Measurements from ENCODE around the gene PROM1. TPM values are rescaled to one million over a fixed set of nuclear protein-coding genes. Genes with fewer than 3 reads are reported as not detected.
A peak's percentile ranks its signal among the peaks of the same experiment; 100 is the strongest.

PROM1 gene
- total and polyA plus RNA-seq, 2 experiments from 2014 or later = 14.3 to 30.8 TPM

- Histone ChIP-seq H3K4me1 (ENCODE audit: insufficient read depth) (peaks cover 7% of the 10 kb centered on the region), H3K27ac (no peak overlapping the region), H2AFZ (peak overlapping the region; percentile 66), H3K4me2 (peak overlapping the region; percentile 94), H4K20me1 (ENCODE audit: insufficient read depth, poor library complexity, severe bottlenecking) (no peaks in the 10 kb centered on the region), H3K27me3 (peaks cover 51% of the 10 kb centered on the region), H3K79me2 (peaks cover 7% of the 10 kb centered on the region), H3K9me3 (ENCODE audit: low read depth) (no peaks in the 10 kb centered on the region), H3K9me2 (replicated peaks; ENCODE audit: insufficient read depth) (no peaks in the 10 kb centered on the region), H3K36me3 (replicated peaks; ENCODE audit: insufficient read depth, low read depth) (no peaks in the 10 kb centered on the region), H3K4me3 (peak overlapping the region; percentile 73)
- TF ChIP-seq EZH2phosphoT487 (IDR thresholded peaks at IDR 0.05; ENCODE audit: low read depth, severe bottlenecking, unreplicated experiment) = no peak
- TF ChIP-seq EZH2 (IDR thresholded peaks at IDR 0.05; ENCODE audit: borderline replicate concordance) = no peak
- no peak for TF ChIP-seq CTCF (IDR thresholded peaks at IDR 0.05; ENCODE audit: poor library complexity)
- DNase-seq (ENCODE audit: low spot score) = peak; percentile 73
- WGBS (ENCODE audit: low lambda C conversion rate, missing lambda C conversion rate) = 2% methylated on average over 60 of the region's 60 CpGs
Observed at GRCh38 chr4:16082426-16083240, 1.2 kb downstream of the PROM1 start.

- Histone ChIP-seq H3K36me3 (replicated peaks; ENCODE audit: insufficient read depth, low read depth) (no peaks in the 10 kb centered on the region), H3K79me2 (peaks cover 7% of the 10 kb centered on the region), H3K27ac (no peak overlapping the region), H3K4me1 (ENCODE audit: insufficient read depth) (peaks cover 7% of the 10 kb centered on the region), H3K9me3 (ENCODE audit: low read depth) (no peaks in the 10 kb centered on the region), H2AFZ (peak overlapping the region; percentile 66), H4K20me1 (ENCODE audit: insufficient read depth, poor library complexity, severe bottlenecking) (no peaks in the 10 kb centered on the region), H3K27me3 (peaks cover 51% of the 10 kb centered on the region), H3K4me3 (peak overlapping the region; percentile 73), H3K9me2 (replicated peaks; ENCODE audit: insufficient read depth) (no peaks in the 10 kb centered on the region), H3K4me2 (peak overlapping the region; percentile 94)
- 10% methylated on average over 17 of the region's 17 CpGs for WGBS (ENCODE audit: low lambda C conversion rate, missing lambda C conversion rate)
- TF ChIP-seq CTCF (IDR thresholded peaks at IDR 0.05; ENCODE audit: poor library complexity) (no peak), EZH2phosphoT487 (IDR thresholded peaks at IDR 0.05; ENCODE audit: low read depth, severe bottlenecking, unreplicated experiment) (no peak), EZH2 (IDR thresholded peaks at IDR 0.05; ENCODE audit: borderline replicate concordance) (no peak)
- DNase-seq (ENCODE audit: low spot score) = no peak
Observed at GRCh38 chr4:16082041-16082425, 1.8 kb downstream of the PROM1 start.

GRCh38 chr4:16079046-16079445 is 4.8 kb downstream of the PROM1 start:
- Histone ChIP-seq H3K27me3 (peaks cover 25% of the 10 kb centered on the region), H2AFZ (no peak overlapping the region), H3K4me1 (ENCODE audit: insufficient read depth) (peaks cover 7% of the 10 kb centered on the region), H3K27ac (no peak overlapping the region), H3K9me2 (replicated peaks; ENCODE audit: insufficient read depth) (no peaks in the 10 kb centered on the region), H3K4me3 (no peak overlapping the region), H3K4me2 (peak overlapping the region; percentile 28), H4K20me1 (ENCODE audit: insufficient read depth, poor library complexity, severe bottlenecking) (no peaks in the 10 kb centered on the region), H3K36me3 (replicated peaks; ENCODE audit: insufficient read depth, low read depth) (no peaks in the 10 kb centered on the region), H3K9me3 (ENCODE audit: low read depth) (no peaks in the 10 kb centered on the region), H3K79me2 (peaks cover 7% of the 10 kb centered on the region)
- WGBS (ENCODE audit: low lambda C conversion rate, missing lambda C conversion rate) = 68% methylated on average over 1 of the region's 1 CpG
- TF ChIP-seq CTCF (IDR thresholded peaks at IDR 0.05; ENCODE audit: poor library complexity) (no peak), EZH2phosphoT487 (IDR thresholded peaks at IDR 0.05; ENCODE audit: low read depth, severe bottlenecking, unreplicated experiment) (no peak)
- DNase-seq (ENCODE audit: low spot score) = peak; percentile 29
